ENCODE measurements around the gene SLC26A11. TPM values are rescaled to one million over a fixed set of nuclear protein-coding genes. Genes with fewer than 3 reads are reported as not detected.

The SLC26A11 gene
- total RNA-seq, 1 donor = 12.2 TPM

- peak overlapping the region; percentile 81 for H3K4me3 ChIP-seq (ENCODE audit: low read depth, low read length)
- TF ChIP-seq, protein P1, sequence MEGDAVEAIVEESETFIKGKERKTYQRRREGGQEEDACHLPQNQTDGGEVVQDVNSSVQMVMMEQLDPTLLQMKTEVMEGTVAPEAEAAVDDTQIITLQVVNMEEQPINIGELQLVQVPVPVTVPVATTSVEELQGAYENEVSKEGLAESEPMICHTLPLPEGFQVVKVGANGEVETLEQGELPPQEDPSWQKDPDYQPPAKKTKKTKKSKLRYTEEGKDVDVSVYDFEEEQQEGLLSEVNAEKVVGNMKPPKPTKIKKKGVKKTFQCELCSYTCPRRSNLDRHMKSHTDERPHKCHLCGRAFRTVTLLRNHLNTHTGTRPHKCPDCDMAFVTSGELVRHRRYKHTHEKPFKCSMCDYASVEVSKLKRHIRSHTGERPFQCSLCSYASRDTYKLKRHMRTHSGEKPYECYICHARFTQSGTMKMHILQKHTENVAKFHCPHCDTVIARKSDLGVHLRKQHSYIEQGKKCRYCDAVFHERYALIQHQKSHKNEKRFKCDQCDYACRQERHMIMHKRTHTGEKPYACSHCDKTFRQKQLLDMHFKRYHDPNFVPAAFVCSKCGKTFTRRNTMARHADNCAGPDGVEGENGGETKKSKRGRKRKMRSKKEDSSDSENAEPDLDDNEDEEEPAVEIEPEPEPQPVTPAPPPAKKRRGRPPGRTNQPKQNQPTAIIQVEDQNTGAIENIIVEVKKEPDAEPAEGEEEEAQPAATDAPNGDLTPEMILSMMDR (IDR thresholded peaks at IDR 0.05; ENCODE audit: insufficient read depth, low read length) = peak; percentile 1
- DNase-seq (ENCODE audit: low read depth) = peak; percentile 92
These were observed 43.3 kb downstream of the SLC26A11 start for GRCh38 chr17:80263253-80264204.

DNA sequence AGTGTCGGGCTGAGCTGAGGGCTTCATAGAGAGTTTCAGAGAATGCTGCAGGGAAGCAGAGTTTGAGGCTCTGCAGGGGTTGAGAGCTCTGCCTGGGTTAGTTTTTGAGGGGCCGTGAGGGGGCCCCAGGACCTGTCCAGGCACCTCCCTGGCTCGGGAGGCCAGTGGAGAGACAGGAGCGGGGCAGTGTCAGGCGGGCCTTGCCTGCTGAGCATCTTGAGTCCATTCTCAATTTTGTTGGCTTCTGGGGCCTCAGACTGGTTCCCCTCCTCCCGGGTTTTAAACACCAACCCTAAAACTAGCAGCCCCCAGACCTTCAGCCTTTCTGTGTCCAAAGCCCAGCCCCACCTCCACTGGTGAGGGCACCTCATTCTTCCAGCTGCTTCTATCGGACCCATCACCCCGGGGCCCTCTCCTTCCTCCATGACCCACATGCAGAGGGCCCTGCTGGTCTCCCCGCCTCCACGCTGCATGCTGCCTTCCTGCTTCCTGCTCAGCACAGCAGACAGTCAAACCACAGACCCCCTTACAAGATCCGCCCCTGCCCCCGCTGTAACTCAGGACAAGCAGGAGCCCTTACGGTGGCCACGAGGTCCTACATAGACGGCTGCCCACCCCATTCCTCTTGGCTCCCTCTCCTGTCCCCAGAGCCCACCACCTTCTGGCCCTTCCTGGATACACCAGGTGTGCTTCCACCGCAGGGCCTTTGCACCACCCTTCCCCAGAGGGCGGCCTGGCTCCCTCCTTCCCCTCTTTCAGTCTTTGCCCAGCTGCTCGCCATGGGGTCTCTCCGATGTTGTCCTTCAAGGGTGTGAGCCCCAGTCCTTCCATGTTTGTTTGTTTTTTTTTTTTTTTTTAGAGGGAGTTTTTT lies 44.2 kb downstream of the SLC26A11 start:
- H3K4me3 ChIP-seq (ENCODE audit: low read depth, low read length) = peak overlapping the region; percentile 81
- DNase-seq (ENCODE audit: low read depth) = no peak
- TF ChIP-seq, protein P1 (IDR thresholded peaks at IDR 0.05; ENCODE audit: insufficient read depth, low read length) = no peak

GRCh38 chr17:80265205-80266068 lies 45.2 kb downstream of the SLC26A11 start:
- TF ChIP-seq, protein P1 (IDR thresholded peaks at IDR 0.05; ENCODE audit: insufficient read depth, low read length) = no peak
- DNase-seq (ENCODE audit: low read depth) = no peak
- H3K4me3 ChIP-seq (ENCODE audit: low read depth, low read length) = no peak overlapping the region

DNA sequence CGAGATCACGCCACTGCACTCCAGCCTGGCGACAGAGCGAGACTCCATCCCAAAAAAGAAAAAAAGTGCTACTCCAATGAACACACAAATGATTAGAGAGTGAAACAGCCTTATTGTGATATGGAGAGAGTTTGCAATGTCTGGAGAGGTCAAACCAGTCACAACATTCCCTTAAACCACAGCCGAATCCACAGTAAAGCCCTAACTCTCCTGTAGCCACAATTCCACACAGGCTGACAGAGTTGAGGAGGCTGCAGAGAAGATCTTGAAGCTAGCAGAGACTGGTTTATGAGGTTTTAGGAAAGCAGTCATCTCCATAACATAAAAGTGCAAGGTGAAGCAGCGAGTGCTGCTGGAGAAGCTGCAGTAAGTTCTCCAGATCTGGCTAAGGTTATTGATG lies 47.2 kb downstream of the SLC26A11 start:
- TF ChIP-seq, protein P1 (IDR thresholded peaks at IDR 0.05; ENCODE audit: insufficient read depth, low read length) = no peak
- no peak for DNase-seq (ENCODE audit: low read depth)
- no peak overlapping the region for H3K4me3 ChIP-seq (ENCODE audit: low read depth, low read length)

DNA sequence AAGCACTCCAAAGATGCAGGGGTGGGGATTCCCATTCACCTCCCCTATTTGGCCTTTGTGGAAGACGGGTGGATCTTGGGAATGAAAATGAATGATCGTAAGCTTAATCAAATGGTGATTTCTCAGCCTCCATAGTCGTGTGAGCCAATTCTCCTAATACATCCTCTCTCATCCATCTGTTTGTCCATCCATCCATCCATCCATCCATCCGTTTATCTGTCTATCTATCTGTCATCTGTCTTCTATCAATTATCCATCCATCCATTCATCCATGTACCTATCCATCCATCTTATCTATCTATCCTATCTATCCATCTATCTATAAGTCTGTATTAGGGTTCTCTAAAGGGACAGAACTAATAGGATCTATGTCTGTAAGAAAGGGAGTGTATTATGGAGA lies 48.2 kb downstream of the SLC26A11 start:
- no peak for DNase-seq (ENCODE audit: low read depth)
- TF ChIP-seq, protein P1 (IDR thresholded peaks at IDR 0.05; ENCODE audit: insufficient read depth, low read length) = no peak
- no peak overlapping the region for H3K4me3 ChIP-seq (ENCODE audit: low read depth, low read length)

- H3K4me3 ChIP-seq (ENCODE audit: low read depth, low read length) = no peak overlapping the region
- DNase-seq (ENCODE audit: low read depth) = no peak
- TF ChIP-seq, protein P1 (IDR thresholded peaks at IDR 0.05; ENCODE audit: insufficient read depth, low read length) = no peak
These were observed 49.2 kb downstream of the SLC26A11 start for GRCh38 chr17:80269405-80269807.
